Neural cell (in vitro differentiated cells): ENCODE data around the gene RUNX3. TPM values are rescaled to one million over a fixed set of nuclear protein-coding genes. Genes with fewer than 3 reads are reported as not detected.

Experiments
- H2AFZ ChIP-seq: fragments of 200-600, 300-800 bp; sonication (generic), shearing (Covaris generic); 2 replicates; pipeline ENCODE4 v1.6.0; 2014; ENCODE audit warnings: low read depth, mild to moderate bottlenecking, antibody characterized with exemption, low read length, moderate library complexity
- H3F3A ChIP-seq: fragments of 200-600 bp; shearing (Covaris generic); 2 replicates; pipeline ENCODE4 v1.6.1; 2016; ENCODE audit warnings: mild to moderate bottlenecking, moderate library complexity, mixed read lengths, antibody characterized with exemption, low read length; ENCODE audit not compliant: insufficient read depth, poor library complexity, severe bottlenecking
- H3K27ac ChIP-seq: fragments of 200-600, 300-800 bp; sonication (generic), shearing (Covaris generic); 2 replicates; pipeline ENCODE4 v1.5.1; 2014; ENCODE audit warnings: mild to moderate bottlenecking, low read length, moderate library complexity
- H3K27me3 ChIP-seq: fragments of 300-800, 200-600 bp; sonication (generic), shearing (Covaris generic); 2 replicates; pipeline ENCODE4 v1.6.0; 2014; ENCODE audit warnings: mild to moderate bottlenecking, low read depth, low read length, moderate library complexity; ENCODE audit not compliant: insufficient read depth
- H3K36me3 ChIP-seq: fragments of 300-800, 200-600 bp; sonication (generic), shearing (Covaris generic); 2 replicates; pipeline ENCODE4 v1.5.1; 2014; ENCODE audit warnings: mild to moderate bottlenecking, antibody characterized with exemption, low read length, moderate library complexity; ENCODE audit not compliant: insufficient read depth
- H3K4me2 ChIP-seq: fragments of 300-800, 200-600 bp; sonication (generic), shearing (Covaris generic); 2 replicates; pipeline ENCODE4 v1.6.0; 2014; ENCODE audit warnings: mild to moderate bottlenecking, low read length
- H3K4me3 ChIP-seq: fragments of 300-800, 200-600 bp; sonication (generic), shearing (Covaris generic); 2 replicates; pipeline ENCODE4 v1.5.1; 2014; ENCODE audit warnings: mild to moderate bottlenecking, low read length, moderate library complexity
- H3K79me2 ChIP-seq: fragments of 200-600 bp; shearing (Covaris generic); replicated peaks from 2 replicates; pipeline ENCODE4 v1.6.0; 2014; ENCODE audit warnings: mild to moderate bottlenecking, low read length, moderate library complexity; ENCODE audit not compliant: insufficient read depth
- H3K9ac ChIP-seq: fragments of 300-800, 200-600 bp; sonication (generic), shearing (Covaris generic); 2 replicates; pipeline ENCODE4 v1.6.1; 2016; ENCODE audit warnings: mild to moderate bottlenecking, low read length, mixed read lengths
- H3K9me2 ChIP-seq: fragments of 200-600 bp; shearing (Covaris generic); 2 replicates; pipeline ENCODE4 v1.6.1; 2016; ENCODE audit warnings: mild to moderate bottlenecking, low read length, mixed read lengths; ENCODE audit not compliant: insufficient read depth
- H3K9me3 ChIP-seq: fragments of 200-600, 300-800 bp; sonication (generic), shearing (Covaris generic); 2 replicates; pipeline ENCODE4 v1.6.1; 2016; ENCODE audit warnings: mild to moderate bottlenecking, mixed run types, low read length, moderate library complexity, mixed read lengths
- H4K20me1 ChIP-seq: fragments of 200-600 bp; shearing (Covaris generic); 2 replicates; pipeline ENCODE4 v1.6.1; 2016; ENCODE audit warnings: mild to moderate bottlenecking, mixed run types; ENCODE audit not compliant: insufficient read depth
- CTCF ChIP-seq: fragments of 450-650 bp; IDR thresholded peaks from 2 replicates; pipeline ENCODE4 v1.5.1; 2014; ENCODE audit warnings: antibody characterized with exemption, mild to moderate bottlenecking, moderate library complexity; ENCODE audit not compliant: poor library complexity, severe bottlenecking
- EP300 ChIP-seq: fragments of 450-650 bp; conservative IDR thresholded peaks from 2 replicates; pipeline ENCODE4 v1.6.1; 2014; ENCODE audit warnings: antibody characterized with exemption, mild to moderate bottlenecking, moderate library complexity; ENCODE audit not compliant: poor library complexity, severe bottlenecking
- EZH2 ChIP-seq: fragments of 200-600, 300-800 bp; shearing (Covaris generic), sonication (generic); IDR thresholded peaks from 2 replicates; pipeline ENCODE4 v1.6.1; 2014; ENCODE audit warnings: antibody characterized with exemption, low read length, borderline replicate concordance, mild to moderate bottlenecking; ENCODE audit not compliant: insufficient read depth, poor library complexity, severe bottlenecking
- MXI1 ChIP-seq: fragments of 450-650 bp; conservative IDR thresholded peaks from 2 replicates; pipeline ENCODE4 v1.6.1; 2014; ENCODE audit warnings: antibody characterized with exemption, mild to moderate bottlenecking; ENCODE audit not compliant: poor library complexity, severe bottlenecking
- POLR2AphosphoS5 ChIP-seq: IDR thresholded peaks from 2 replicates; pipeline ENCODE4 v1.6.1; 2012
- RAD21 ChIP-seq: fragments of 450-650 bp; conservative IDR thresholded peaks from 2 replicates; pipeline ENCODE4 v1.6.1; 2014; ENCODE audit warnings: antibody characterized with exemption, mild to moderate bottlenecking, moderate library complexity
- REST ChIP-seq: IDR thresholded peaks from 2 replicates; pipeline ENCODE4 v1.6.1; 2012; ENCODE audit warnings: borderline replicate concordance
- SMC3 ChIP-seq: fragments of 450-650 bp; conservative IDR thresholded peaks from 2 replicates; pipeline ENCODE4 v1.6.1; 2014; ENCODE audit warnings: antibody characterized with exemption, mild to moderate bottlenecking, moderate library complexity; ENCODE audit not compliant: poor library complexity
- TAF1 ChIP-seq: IDR thresholded peaks from 2 replicates; pipeline ENCODE4 v1.6.1; 2012; ENCODE audit warnings: low read depth
- polyA plus RNA-seq: library from polyadenylated mRNA; depleted of rRNA; stranded (reverse); fragments of >200 nt; gene quantifications from 2 replicates; pipeline ENCODE4 v1.2.3, GENCODE V29; 2014

Gene RUNX3
- polyA plus RNA-seq, 1 donor from 2014 or later: not detected

- no peaks in the 10 kb centered on the region for H3F3A ChIP-seq
- H3K27ac ChIP-seq: no peak overlapping the region
Observed at GRCh38 chr1:24945354-24946326, 15.6 kb upstream of the RUNX3 start.

More at GRCh38 chr1:24945354-24946326, 15.6 kb upstream of the RUNX3 start:
- no peak for TF ChIP-seq MXI1
- TF ChIP-seq EP300: no peak
- TF ChIP-seq CTCF: no peak
- no peak for TF ChIP-seq REST
- TF ChIP-seq POLR2AphosphoS5: no peak
- TF ChIP-seq RAD21: no peak
- no peak for TF ChIP-seq TAF1
- no peak for TF ChIP-seq EZH2
- no peak for TF ChIP-seq SMC3
- H3K36me3 ChIP-seq: no peaks in the 10 kb centered on the region
- H3K27me3 ChIP-seq: no peaks in the 10 kb centered on the region
- H3K9ac ChIP-seq: no peak overlapping the region
- no peaks in the 10 kb centered on the region for H4K20me1 ChIP-seq
- H3K79me2 ChIP-seq: no peaks in the 10 kb centered on the region
- H2AFZ ChIP-seq: no peak overlapping the region
- H3K9me2 ChIP-seq: no peaks in the 10 kb centered on the region
- no peak overlapping the region for H3K4me2 ChIP-seq
- H3K4me3 ChIP-seq: no peak overlapping the region
- H3K9me3 ChIP-seq: no peaks in the 10 kb centered on the region
